Cardiac fibroblast (primary cell): ENCODE data around the gene DNAJC2.

Experiments
- DNase-seq, 2 donors: peaks; one replicate each; pipeline versions ENCODE4 v3.0.0 to v3.0.0-alpha.2; 2010; ENCODE audit warnings: low read depth in 2 of 2
- H3K4me3 ChIP-seq, 2 donors: replicated peaks in 1 of 2; 1 replicate in 1 of 2; 2 replicates in 1 of 2; pipeline ENCODE4 v1.5.1; 2011; ENCODE audit warnings: low read depth in 2 of 2, low read length in 2 of 2, mild to moderate bottlenecking in 2 of 2, moderate library complexity in 1 of 2
- TF ChIP-seq, protein P1 (sequence below): IDR thresholded peaks from one replicate; pipeline ENCODE4 v1.5.1; 2011; ENCODE audit warnings: low read depth, mild to moderate bottlenecking, low read length, inconsistent platforms

DNAJC2 gene

DNA sequence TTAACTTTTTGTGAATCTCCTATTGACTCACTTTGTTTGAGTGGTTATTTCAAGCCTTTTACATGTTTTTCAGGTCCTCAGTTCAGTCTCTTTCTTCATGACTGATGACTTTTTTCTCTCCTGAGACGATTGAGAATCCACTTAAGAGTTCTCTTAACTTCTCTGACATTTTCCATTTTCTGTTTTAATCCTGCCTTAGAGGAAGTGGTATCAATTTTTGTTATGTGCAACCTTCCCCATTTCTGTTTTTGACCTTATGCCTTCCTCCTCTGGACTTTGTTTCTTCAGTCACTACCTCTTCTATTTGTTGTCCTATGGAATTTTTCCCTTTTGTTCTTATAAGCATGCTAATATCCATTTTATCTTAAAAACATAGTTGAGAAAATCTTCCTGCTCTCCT lies 5.2 kb upstream of the DNAJC2 start:
- TF ChIP-seq, protein P1, sequence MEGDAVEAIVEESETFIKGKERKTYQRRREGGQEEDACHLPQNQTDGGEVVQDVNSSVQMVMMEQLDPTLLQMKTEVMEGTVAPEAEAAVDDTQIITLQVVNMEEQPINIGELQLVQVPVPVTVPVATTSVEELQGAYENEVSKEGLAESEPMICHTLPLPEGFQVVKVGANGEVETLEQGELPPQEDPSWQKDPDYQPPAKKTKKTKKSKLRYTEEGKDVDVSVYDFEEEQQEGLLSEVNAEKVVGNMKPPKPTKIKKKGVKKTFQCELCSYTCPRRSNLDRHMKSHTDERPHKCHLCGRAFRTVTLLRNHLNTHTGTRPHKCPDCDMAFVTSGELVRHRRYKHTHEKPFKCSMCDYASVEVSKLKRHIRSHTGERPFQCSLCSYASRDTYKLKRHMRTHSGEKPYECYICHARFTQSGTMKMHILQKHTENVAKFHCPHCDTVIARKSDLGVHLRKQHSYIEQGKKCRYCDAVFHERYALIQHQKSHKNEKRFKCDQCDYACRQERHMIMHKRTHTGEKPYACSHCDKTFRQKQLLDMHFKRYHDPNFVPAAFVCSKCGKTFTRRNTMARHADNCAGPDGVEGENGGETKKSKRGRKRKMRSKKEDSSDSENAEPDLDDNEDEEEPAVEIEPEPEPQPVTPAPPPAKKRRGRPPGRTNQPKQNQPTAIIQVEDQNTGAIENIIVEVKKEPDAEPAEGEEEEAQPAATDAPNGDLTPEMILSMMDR: no peak
- no peak overlapping the region for H3K4me3 ChIP-seq
- no peak for DNase-seq

DNA sequence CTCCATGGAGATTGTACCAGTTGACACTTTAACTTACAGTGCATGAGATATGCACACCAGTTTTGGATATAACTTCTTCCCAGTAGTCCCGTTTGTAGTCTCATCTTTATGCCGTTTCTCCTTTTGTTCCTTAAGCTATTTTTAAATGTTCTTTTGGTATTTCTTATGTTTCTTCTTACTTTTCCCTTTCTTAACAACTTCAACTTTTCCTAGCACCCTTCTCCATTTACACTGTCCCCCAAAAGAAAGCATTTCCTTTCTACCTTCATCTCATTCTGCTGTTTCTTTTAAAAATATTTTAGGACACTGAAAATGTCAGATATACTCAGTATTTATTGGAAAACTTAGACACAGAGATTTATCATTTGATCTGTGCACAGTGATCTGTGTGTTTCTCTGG lies 4.4 kb upstream of the DNAJC2 start:
- H3K4me3 ChIP-seq: peak overlapping the region in 1 of 2 donors; percentile 74
- no peak for DNase-seq
- TF ChIP-seq, protein P1: no peak

DNA sequence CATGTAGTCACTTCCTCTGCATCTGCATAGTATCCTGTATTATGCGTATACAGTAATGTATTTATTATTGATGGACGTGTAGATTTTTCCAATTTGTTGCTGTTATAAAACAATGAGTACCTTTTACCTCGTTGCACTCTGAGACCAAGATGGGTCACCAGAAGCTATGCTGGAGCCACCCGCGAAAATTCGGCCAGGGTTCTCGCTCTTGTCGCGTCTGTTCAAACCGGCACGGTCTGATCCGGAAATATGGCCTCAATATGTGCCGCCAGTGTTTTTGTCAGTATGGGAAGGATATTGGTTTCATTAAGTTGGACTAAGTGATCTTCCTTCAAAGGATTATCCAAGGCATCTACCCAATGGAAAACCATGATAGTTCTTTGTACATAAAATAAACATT lies 3.9 kb upstream of the DNAJC2 start:
- TF ChIP-seq, protein P1: no peak
- DNase-seq: no peak
- H3K4me3 ChIP-seq: peak overlapping the region; percentile 71 to 74

DNA sequence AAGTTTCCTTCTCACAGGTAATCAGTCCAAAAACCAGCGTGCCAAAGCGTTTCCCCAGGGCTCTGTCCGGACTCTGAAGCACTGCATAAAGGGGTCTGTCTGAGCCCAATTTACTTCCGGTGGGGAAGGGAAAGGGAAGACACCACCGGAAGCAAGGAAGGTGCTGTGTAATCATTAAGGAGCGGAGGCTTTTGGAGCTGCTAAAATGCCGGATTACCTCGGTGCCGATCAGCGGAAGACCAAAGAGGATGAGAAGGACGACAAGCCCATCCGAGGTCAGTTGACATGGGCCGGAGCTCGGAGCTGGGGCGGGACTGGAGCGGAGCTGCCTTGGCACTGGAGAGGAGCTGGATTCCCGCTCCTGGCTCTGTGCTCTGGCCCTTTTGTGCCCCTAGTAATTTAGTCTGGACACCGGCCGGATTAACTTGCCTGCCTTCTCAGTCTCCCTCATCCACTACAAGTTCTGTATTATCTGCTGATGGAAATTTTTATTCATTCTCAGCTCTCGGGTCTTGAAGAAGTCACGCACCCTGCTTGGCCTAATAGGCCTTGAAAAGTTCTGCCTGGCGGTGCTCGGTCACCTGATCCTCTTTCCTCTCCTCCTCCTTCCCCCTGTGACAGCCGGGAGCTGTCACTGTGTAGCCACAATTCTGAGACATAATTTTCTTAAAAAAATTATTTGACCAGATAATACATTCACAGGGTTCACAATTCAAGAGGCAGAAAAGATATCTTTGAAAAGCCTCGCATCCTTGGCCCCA lies 3.1 kb upstream of the DNAJC2 start, which contains the start of gene PSMC2:
PSMC2 (plus strand) TSS at position 137 of the 761 bp plus-strand sequence; CDS start at position 206, 69 bp downstream.
- peak; percentile 94 to 96 for DNase-seq
- TF ChIP-seq, protein P1: no peak
- H3K4me3 ChIP-seq: peak within 1 kb of the TSS; percentile 71 to 74

DNA sequence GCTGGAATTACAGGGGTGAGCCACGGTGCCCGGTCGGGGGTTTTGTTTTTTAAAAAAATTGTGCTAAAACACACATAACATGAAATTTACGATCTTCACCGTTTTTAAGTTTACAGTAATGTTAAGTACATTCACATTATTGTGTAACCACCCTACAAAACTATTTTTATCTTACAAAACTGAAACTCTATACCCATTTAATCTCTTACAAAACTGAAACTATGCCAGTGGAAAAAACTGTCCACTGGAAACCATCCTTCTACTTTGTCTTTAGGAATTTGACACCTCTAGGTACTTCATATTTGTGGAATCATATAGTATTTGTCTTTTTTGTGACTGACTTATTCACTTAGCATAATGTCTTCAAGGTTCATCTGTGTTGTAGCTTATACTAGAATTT lies 1.8 kb upstream of the DNAJC2 start:
- no peak overlapping the region for H3K4me3 ChIP-seq

DNA sequence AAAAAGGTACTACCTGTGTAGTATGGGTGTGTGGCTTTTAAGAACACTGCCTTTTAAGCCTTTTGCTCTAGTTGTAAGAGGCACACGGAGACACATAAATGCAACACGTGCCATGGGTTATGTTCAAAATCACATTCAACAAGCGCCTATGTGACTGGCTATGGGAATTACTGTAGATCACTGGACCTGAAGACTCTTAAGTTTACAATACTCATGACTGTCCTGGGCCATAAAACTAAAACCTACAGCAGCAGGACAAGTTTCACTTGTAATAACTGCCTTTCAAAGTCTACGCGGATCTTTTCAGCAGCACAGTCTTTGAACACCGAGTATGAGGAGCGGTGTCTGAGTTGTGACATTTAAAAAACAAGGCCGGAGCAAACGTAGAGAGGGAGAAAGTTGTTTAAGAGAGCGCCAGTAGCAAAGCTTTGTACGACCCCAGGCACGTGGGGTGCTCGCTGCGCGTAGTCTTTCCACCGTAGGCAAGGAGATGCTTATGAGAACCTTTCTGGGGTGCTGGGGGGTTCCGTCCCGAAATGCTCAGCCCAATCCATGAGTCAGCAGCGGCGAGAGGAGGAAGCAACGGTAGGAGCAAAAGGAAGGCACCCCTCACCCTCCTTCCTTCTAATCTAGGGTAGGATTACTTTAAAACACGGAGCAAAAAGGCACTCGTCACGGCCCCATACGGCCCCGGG lies 662 bp downstream of the DNAJC2 start:
- DNase-seq: peak; percentile 26 to 44
- H3K4me3 ChIP-seq: peak overlapping the region; percentile 72 to 81
- TF ChIP-seq, protein P1: no peak

More for the DNA sequence above, 1.8 kb upstream of the DNAJC2 start:
- TF ChIP-seq, protein P1: no peak
- DNase-seq: no peak
